NCI-H345 treated with DMSO at 0.1 percent for 48 hours (cell line): Measurements from ENCODE around the gene CALML6.
A peak's percentile ranks its signal among the peaks of the same experiment; 100 is the strongest.

Experiments used
- DNase-seq: peaks from one replicate; lab custom pipeline; 2025; ENCODE audit not compliant: unreplicated experiment; lab: John Stamatoyannopoulos, UW

Gene CALML6

GRCh38 chr1:1891349-1892078 is 23.5 kb upstream of the CALML6 start:
- peak; percentile 62 for DNase-seq

GRCh38 chr1:1892079-1892762 is 22.8 kb upstream of the CALML6 start:
- no peak for DNase-seq

GRCh38 chr1:1892763-1893120 is 22.3 kb upstream of the CALML6 start:
- no peak for DNase-seq

- DNase-seq, result no peak
These were observed 21.6 kb upstream of the CALML6 start for GRCh38 chr1:1893291-1893985.

- no peak for DNase-seq
These were observed 21.1 kb upstream of the CALML6 start for GRCh38 chr1:1893997-1894353.

GRCh38 chr1:1894354-1895059 is 20.6 kb upstream of the CALML6 start:
- DNase-seq, result peak; percentile 30

GRCh38 chr1:1895060-1895418 is 20.0 kb upstream of the CALML6 start:
- DNase-seq, result no peak

GRCh38 chr1:1895456-1896336 is 19.4 kb upstream of the CALML6 start:
- DNase-seq, result no peak

- DNase-seq, result no peak
These were observed 16.7 kb upstream of the CALML6 start for GRCh38 chr1:1898246-1898933.

- DNase-seq, result no peak
These were observed 15.6 kb upstream of the CALML6 start for GRCh38 chr1:1899266-1899966.

GRCh38 chr1:1899967-1900327 is 15.1 kb upstream of the CALML6 start:
- DNase-seq, result no peak

- no peak for DNase-seq
These were observed 14.0 kb upstream of the CALML6 start for GRCh38 chr1:1900883-1901640.

GRCh38 chr1:1901641-1902294 is 13.3 kb upstream of the CALML6 start:
- no peak for DNase-seq

- no peak for DNase-seq
These were observed 11.8 kb upstream of the CALML6 start for GRCh38 chr1:1903224-1903623.

GRCh38 chr1:1906185-1907097 is 8.6 kb upstream of the CALML6 start:
- DNase-seq, result peak; percentile 35

- DNase-seq, result peak; percentile 90
These were observed 7.8 kb upstream of the CALML6 start for GRCh38 chr1:1907098-1907736.

- no peak for DNase-seq
These were observed 6.6 kb upstream of the CALML6 start for GRCh38 chr1:1908506-1908791.
